ENCODE measurements around the gene SIMC1.

Gene SIMC1

DNA sequence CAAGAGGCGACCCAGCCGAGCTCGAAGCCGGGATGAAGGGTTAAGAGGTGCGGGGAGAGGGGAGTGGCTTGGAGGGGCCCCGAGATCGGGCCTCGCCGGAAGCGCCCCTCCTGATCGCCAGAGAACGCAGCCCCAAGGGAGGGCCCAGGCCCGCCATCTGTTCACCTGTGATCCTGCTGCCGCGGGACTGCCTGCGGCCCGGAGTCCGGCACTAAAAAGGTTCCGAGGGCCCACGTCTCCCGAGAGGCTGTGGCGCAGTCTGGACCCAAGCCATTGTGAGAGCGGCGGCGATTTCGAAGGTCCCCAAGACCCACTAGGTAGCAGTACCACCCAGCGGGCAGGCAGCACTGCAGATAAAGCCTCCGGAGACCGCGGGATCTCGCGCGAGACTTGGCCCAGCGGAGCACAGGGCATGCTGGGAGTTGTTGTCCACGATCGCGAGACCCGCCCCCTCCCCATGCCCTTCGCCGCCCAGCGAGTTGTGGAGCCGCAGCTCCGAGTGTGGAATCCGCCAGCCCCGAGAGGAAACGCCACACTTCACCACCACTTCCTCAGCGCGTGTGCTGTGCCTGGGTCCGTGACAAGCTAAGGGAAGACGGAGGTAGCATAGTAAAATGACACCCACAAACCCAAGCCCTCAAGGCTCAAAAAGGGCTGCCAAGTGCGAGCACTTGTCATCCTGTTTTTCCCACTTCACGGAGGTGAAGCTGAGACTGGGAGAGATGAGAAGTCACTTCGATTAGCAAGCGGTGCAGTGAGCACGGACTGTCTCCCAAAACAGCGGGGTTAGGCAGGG, 123.4 kb downstream of the SIMC1 start, which contains the start of gene KIAA1191:
Gene KIAA1191, minus strand, starts transcription at position 328 of the 796 bp plus-strand sequence. CDS start 2,256 bp downstream, outside the sequence.
- peak; percentile 44 to 97 (median 90) for DNase-seq

GRCh38 chr5:176362233-176362490, 123.9 kb downstream of the SIMC1 start:
- DNase-seq: no peak

DNA sequence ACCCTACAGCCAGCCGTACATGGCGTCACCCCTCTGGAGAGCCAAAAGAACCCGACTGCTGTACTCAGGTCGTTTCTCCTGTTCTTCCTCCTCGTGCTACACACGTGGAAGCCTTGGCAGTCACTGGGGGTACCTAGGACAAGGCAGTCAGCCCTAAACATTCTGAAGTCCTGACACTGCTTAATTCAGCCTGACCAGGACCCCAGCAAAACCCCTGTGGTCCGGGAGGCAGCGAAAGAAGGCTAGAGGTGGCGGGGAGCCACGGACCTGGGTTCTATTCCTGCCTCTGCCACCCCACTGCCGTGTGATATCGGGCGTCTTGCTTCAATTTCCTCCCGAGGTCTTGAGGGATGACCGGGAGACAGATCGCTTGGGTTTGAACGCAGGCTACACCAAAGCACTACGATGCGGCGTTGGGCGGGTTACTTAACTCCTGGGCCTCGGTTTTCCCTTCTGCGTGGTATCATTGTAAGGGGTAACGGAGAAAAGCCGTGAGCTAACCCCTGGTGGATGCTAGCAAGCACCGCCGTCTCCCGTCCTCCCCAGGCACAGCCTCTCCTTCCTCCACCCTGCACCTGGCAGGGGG, 126.6 kb downstream of the SIMC1 start:
- DNase-seq: peak in 4 of 58 donors; percentile 25 to 70 (median 48)

- DNase-seq: peak in 53 of 58 donors; percentile 10 to 81 (median 52)
Measured at GRCh38 chr5:176365351-176366231, 127.4 kb downstream of the SIMC1 start, which contains the start of gene ARL10. Gene ARL10 (plus strand): TSS chr5:176365487. CDS start chr5:176365564, 77 bp downstream.

- DNase-seq: peak in 1 of 58 donors; percentile 42
Measured at GRCh38 chr5:176366232-176366894, 128.1 kb downstream of the SIMC1 start.

DNA sequence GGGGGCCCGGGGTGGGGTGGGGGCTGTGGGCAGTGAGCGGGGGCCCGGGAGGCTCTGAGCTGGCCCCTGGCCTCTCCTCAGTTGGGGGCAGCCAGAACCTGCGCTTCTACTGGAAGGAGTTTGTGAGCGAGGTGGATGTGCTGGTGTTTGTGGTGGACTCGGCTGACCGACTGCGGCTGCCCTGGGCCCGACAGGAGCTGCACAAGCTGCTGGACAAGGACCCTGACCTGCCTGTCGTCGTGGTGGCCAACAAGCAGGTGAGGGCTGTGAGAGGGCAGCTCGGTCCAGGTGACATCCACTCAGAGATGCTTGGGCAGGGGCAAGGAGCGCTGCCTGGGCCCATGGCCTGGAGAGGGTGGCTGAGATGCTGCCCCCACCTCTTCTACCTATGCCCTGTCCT, 130.5 kb downstream of the SIMC1 start:
- DNase-seq: no peak

DNA sequence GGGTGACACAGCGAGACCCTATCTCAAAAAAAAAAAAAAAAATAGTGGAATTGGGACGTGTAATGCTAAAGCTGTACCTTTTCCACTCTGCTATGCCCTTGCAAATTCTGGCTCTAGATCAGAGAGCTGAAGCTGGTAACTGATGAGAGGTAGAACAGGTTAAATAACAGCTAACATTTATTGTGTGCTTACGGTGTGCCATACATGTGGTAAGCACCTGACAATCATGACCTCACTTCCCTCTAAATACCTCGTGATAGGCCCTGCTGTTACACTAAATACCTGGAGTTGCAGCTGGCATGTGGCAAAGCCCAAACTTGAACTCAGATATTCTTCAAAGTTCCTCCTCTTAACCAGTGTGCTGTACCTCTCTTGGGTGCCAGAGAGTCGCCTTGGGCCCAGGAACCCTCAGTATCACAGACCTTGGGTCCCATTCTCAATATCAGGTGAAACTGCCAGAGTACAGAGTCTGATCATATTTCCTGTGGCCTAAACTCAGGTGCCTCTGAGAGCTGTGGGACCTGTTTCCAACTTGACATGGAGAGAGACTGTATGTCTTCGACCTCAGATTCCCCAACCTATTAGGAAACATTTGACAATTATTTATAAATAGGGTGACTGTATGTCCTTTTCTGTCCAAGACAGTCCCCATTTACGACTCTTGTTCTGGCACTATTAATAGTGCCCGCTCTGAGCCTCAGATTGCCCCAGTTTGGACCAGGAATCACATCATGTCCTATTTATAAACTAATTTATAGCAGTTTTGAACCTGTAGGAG, 131.9 kb downstream of the SIMC1 start:
- no peak for DNase-seq

DNA sequence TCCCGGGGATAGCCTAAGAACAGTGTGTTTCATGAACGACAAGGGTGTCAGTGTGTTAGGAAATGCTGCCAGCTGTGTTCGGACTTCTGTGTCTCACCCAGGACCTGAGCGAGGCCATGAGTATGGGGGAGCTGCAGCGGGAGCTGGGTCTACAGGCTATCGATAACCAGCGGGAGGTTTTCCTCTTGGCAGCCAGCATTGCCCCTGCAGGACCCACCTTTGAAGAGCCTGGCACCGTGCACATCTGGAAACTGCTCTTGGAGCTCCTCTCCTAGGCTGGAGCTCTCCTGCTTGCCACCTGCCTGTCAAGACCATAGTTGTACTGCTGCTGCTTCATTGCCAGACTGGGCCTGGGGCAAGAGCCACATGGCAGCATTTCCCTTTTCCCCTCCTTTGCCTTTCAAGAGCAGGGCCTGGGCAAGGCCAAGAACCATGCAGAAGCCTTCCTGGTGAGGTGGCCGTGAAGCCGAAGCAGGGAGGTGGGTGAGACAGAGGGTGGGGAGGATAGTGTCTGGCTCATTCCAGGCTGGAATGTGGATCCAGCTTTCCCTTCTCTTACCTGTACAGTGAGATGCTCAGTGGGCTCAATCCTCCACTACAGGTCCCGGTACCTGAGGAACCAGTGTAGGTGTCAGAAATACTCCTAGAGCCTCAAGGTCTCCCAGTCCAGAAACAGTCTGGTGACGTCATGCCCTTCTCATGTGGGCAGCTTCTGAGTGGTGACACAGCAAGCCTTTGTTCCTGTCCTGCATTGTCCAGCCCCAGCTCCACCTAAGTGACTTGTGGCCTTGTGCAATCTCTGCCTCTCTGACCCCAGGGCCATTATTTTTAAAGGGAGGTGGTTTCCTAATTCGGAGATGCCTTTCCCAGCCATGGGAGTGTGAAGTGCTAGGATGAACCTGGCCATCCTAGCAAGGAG, 133.7 kb downstream of the SIMC1 start:
- DNase-seq: peak in 7 of 58 donors; percentile 4 to 41 (median 18)

DNA sequence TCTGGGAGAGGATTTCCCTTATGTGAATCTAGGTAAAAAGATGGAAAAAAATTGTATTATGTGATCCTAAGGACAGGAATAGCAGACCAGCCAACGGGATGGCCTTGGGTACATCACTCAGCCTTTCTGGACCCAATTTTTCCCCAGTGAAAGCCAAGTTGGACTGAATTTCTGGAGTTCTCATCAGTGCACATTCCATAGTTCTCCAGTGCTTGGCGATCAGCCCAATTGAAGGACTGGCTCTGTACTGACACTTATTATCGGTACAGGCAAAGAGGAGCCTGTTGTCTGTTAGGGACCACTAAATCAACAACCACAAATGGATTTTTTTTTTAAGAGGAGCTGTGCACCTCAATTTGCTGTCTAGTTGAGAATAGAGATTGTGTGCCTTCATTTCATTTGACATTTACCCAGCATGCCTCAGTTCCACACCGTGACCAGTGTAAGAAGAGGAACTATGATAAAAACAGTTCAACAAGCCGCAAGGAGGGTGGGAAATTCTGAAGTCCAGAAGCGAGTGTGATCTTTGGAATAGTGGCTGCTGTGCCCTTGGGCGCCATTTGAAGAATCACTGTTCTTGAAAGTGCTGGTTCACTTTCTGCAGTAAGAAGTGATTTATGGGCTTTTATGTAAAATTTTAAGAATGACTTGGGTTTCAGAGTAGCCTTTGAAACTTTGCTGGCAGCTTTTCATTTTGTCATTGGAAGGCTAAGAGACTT, 135.0 kb downstream of the SIMC1 start:
- peak in 1 of 58 donors; percentile 3 for DNase-seq

- DNase-seq: no peak
Measured at GRCh38 chr5:176379881-176380280, 141.7 kb downstream of the SIMC1 start.

GRCh38 chr5:176381423-176381822, 143.2 kb downstream of the SIMC1 start:
- peak in 9 of 58 donors; percentile 4 to 39 (median 19) for DNase-seq

- no peak for DNase-seq
Measured at GRCh38 chr5:176381979-176382378, 143.8 kb downstream of the SIMC1 start.

DNA sequence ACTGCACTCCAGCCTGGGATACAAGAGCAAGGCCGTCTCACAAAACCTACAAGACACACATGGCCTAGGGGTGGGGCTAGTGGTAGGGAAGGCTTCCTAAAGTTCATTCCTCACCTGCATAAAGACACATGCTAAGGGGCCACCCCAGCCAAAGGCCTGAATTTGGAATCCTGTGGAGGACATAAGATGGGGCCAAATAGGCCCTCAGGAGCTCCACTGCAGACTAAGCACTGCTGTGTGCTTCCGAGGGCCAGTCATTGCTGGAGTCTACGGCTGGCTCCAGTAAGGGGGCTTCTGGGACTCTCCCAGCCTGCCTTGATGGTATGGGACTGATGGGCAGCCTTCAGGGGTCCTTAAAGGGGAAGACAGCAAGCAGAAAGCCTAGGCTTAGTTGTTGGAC, 144.5 kb downstream of the SIMC1 start:
- DNase-seq: no peak

DNA sequence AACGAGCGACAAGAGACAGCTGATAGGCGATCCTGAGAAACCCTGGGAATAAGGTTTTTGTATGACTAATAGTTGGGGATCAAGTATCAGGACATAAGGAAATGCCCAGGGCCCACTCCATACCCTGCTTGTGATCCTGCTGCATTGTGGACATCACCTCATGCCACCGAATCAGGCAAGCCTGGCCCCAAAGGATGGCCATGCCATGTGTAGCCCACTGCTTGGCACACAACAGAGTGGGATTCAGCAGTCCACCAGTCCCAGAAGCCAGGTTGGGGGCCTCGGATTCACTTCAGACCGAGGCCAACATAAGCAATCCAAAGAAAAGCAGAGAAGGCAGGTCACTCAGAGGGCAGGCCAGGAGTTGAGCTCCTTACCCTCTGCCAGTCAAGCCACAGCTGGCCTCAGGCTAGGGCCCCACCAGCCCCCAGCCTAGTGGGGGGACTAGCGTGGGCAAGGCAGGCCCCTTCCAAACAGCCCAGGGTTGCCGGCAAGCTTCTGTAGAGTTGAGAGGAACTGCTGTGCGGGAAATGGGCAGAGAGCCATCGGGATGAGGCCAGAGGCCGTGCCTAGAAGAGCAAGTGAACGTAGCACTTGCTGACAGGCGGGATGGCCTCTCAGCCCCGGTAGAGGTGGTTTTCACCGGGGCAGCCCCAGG, 145.2 kb downstream of the SIMC1 start:
- DNase-seq: no peak

DNA sequence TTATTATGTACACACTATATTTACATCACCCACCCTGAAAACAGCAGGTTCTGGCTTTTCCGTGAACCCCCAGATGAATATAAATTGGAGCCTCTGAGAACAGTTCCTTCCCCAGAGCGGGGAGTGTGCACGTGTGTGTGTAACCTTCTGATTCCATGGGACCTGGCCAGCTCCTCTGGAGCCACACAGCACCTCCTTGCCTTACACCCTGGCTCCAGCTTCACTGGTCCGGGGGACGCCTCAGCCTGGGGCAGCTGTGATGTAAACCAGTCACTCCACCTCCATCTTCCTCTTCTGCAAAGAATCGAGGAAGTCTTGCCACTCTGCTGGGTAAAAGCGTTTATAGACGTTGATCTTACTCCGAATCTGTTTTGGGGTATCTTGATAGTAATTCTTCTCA, 145.7 kb downstream of the SIMC1 start:
- no peak for DNase-seq

- DNase-seq: no peak
Measured at GRCh38 chr5:176384366-176384930, 146.2 kb downstream of the SIMC1 start.

- no peak for DNase-seq
Measured at GRCh38 chr5:176384991-176385390, 146.8 kb downstream of the SIMC1 start.

- no peak for DNase-seq
Measured at GRCh38 chr5:176386491-176386890, 148.3 kb downstream of the SIMC1 start.

Data from anterior cingulate cortex (tissue), 58 donors.